Loucy (cell line): ENCODE results near the gene LAPTM5.

ENCODE experiments used
- H2AFZ ChIP-seq: fragments of 200-600 bp; sonication (generic); 2 replicates; pipeline ENCODE4 v1.6.0; 2016; ENCODE audit warnings: antibody characterized with exemption, mild to moderate bottlenecking, low read length, moderate library complexity
- H3F3A ChIP-seq: fragments of 200-600 bp; 2 replicates; pipeline ENCODE4 v1.6.0; 2016; ENCODE audit warnings: antibody characterized with exemption, low read depth, mild to moderate bottlenecking
- H3K27me3 ChIP-seq: fragments of 200-600 bp; sonication (generic); 2 replicates; pipeline ENCODE4 v1.6.1; 2014; ENCODE audit warnings: low read length, mild to moderate bottlenecking; ENCODE audit not compliant: insufficient read depth, poor library complexity, severe bottlenecking
- H3K36me3 ChIP-seq: fragments of 200-600 bp; sonication (generic); 2 replicates; pipeline ENCODE4 v1.6.1; 2016; ENCODE audit warnings: low read length; ENCODE audit not compliant: insufficient read depth
- H3K4me1 ChIP-seq: fragments of 200-600 bp; sonication (generic); 2 replicates; pipeline ENCODE4 v1.5.1; 2014; ENCODE audit warnings: low read length, mild to moderate bottlenecking; ENCODE audit not compliant: insufficient read depth, poor library complexity, severe bottlenecking
- H3K4me2 ChIP-seq: fragments of 200-600 bp; sonication (generic); 2 replicates; pipeline ENCODE4 v1.6.0; 2014; ENCODE audit warnings: antibody characterized with exemption, low read length, low read depth, mild to moderate bottlenecking; ENCODE audit not compliant: poor library complexity, severe bottlenecking
- H3K4me3 ChIP-seq: fragments of 200-600 bp; sonication (generic); 2 replicates; pipeline ENCODE4 v1.5.1; 2014; ENCODE audit warnings: low read length, mild to moderate bottlenecking, mixed read lengths; ENCODE audit not compliant: poor library complexity, severe bottlenecking
- H3K79me2 ChIP-seq: fragments of 200-600 bp; sonication (generic); 2 replicates; pipeline ENCODE4 v1.6.1; 2014; ENCODE audit warnings: low read length; ENCODE audit not compliant: insufficient read depth
- H3K9ac ChIP-seq: fragments of 200-600 bp; sonication (generic); 2 replicates; pipeline ENCODE4 v1.6.0; 2014; ENCODE audit warnings: mild to moderate bottlenecking, low read depth, low read length, moderate library complexity; ENCODE audit not compliant: poor library complexity, severe bottlenecking
- H3K9me2 ChIP-seq: fragments of 200-600 bp; sonication (generic); replicated peaks from 2 replicates; pipeline ENCODE4 v1.6.1; 2016; ENCODE audit warnings: low read depth, low read length, mixed read lengths
- H3K9me3 ChIP-seq: fragments of 200-600 bp; sonication (generic); 2 replicates; pipeline ENCODE4 v1.6.1; 2014; ENCODE audit warnings: mild to moderate bottlenecking, antibody characterized with exemption, low read length, low read depth; ENCODE audit not compliant: insufficient read depth
- H4K20me1 ChIP-seq: fragments of 200-600 bp; sonication (generic); 2 replicates; pipeline ENCODE4 v1.6.0; 2014; ENCODE audit warnings: antibody characterized with exemption, low read length, mild to moderate bottlenecking; ENCODE audit not compliant: insufficient read depth, poor library complexity, severe bottlenecking
- CTCF ChIP-seq: fragments of 200-600 bp; sonication (generic); conservative IDR thresholded peaks from 2 replicates; pipeline ENCODE4 v1.5.1; 2014; ENCODE audit warnings: mild to moderate bottlenecking, antibody characterized with exemption, low read length
- EZH2phosphoT487 ChIP-seq: fragments of 200-600 bp; IDR thresholded peaks from 2 replicates; pipeline ENCODE4 v1.6.1; 2018; ENCODE audit warnings: antibody characterized with exemption, mild to moderate bottlenecking, moderate library complexity, borderline replicate concordance

Gene LAPTM5

GRCh38 chr1:30728832-30729638 lies 28.5 kb downstream of the LAPTM5 start:
- no peaks in the 10 kb centered on the region for H4K20me1 ChIP-seq
- H3K9me3 ChIP-seq, result no peaks in the 10 kb centered on the region
- H3F3A ChIP-seq, result peaks cover 6% of the 10 kb centered on the region; the same call in 1 of the 2 replicates
- H3K27me3 ChIP-seq, result no peaks in the 10 kb centered on the region
- no peak overlapping the region for H3K4me2 ChIP-seq
- H3K36me3 ChIP-seq, result peaks cover 17% of the 10 kb centered on the region
- H3K4me3 ChIP-seq, result no peak overlapping the region
- TF ChIP-seq CTCF (no peak), EZH2phosphoT487 (no peak)
- H3K9ac ChIP-seq, result no peak overlapping the region
- no peak overlapping the region for H2AFZ ChIP-seq
- H3K9me2 ChIP-seq, result no peaks in the 10 kb centered on the region
- no peaks in the 10 kb centered on the region for H3K4me1 ChIP-seq
- no peaks in the 10 kb centered on the region for H3K79me2 ChIP-seq

- Histone ChIP-seq H4K20me1 (no peaks in the 10 kb centered on the region), H3K4me2 (no peak overlapping the region)
Measured at GRCh38 chr1:30728340-30728739, 29.2 kb downstream of the LAPTM5 start.

DNA sequence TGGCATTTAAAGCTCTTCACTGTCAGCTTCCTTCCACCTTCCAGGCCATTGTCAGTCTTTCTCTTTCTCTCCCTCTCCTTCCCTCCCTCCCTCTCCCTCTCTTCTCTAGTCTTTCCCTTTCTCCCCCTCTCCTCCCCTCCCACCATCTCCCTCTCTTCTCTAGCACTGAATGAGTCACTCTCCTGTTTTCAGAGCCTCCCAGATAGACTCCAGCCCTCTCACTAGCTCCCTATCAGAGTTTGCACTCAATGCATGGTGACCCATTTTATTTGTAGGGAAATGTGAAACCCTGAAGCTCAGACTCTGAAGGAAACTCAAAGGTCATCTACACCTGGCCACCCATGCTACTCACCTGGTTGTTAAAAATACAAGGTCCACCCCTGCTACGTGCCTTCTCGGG lies 29.8 kb downstream of the LAPTM5 start:
- H3K79me2 ChIP-seq, result no peaks in the 10 kb centered on the region
- H3F3A ChIP-seq, result peaks cover 2% of the 10 kb centered on the region; the same call in 1 of the 2 replicates
- H3K36me3 ChIP-seq, result peaks cover 5% of the 10 kb centered on the region; the same call in 1 of the 2 replicates
- H3K9me3 ChIP-seq, result no peaks in the 10 kb centered on the region
- no peak overlapping the region for H3K4me2 ChIP-seq
- H3K27me3 ChIP-seq, result no peaks in the 10 kb centered on the region
- TF ChIP-seq CTCF (no peak), EZH2phosphoT487 (no peak)
- no peak overlapping the region for H3K4me3 ChIP-seq
- no peaks in the 10 kb centered on the region for H3K9me2 ChIP-seq
- H3K4me1 ChIP-seq, result no peaks in the 10 kb centered on the region
- no peak overlapping the region for H2AFZ ChIP-seq
- H3K9ac ChIP-seq, result no peak overlapping the region
- H4K20me1 ChIP-seq, result no peaks in the 10 kb centered on the region

More at GRCh38 chr1:30728340-30728739, 29.2 kb downstream of the LAPTM5 start:
- H3K79me2 ChIP-seq, result no peaks in the 10 kb centered on the region
- peaks cover 10% of the 10 kb centered on the region for H3K36me3 ChIP-seq
- H3K9me3 ChIP-seq, result no peaks in the 10 kb centered on the region
- no peaks in the 10 kb centered on the region for H3K27me3 ChIP-seq
- H3K4me3 ChIP-seq, result no peak overlapping the region
- no peaks in the 10 kb centered on the region for H3K9me2 ChIP-seq
- H2AFZ ChIP-seq, result no peak overlapping the region
- H3K9ac ChIP-seq, result no peak overlapping the region
- TF ChIP-seq EZH2phosphoT487 (no peak), CTCF (no peak)
- no peaks in the 10 kb centered on the region for H3K4me1 ChIP-seq
- peaks cover 6% of the 10 kb centered on the region; the same call in 1 of the 2 replicates for H3F3A ChIP-seq
